ENCODE measurements around the gene DNAJC5. TPM values are rescaled to one million over a fixed set of nuclear protein-coding genes. Genes with fewer than 3 reads are reported as not detected.

DNAJC5 gene
- total and polyA plus RNA-seq, 2 experiments from 2014 or later = 7.1 to 33.5 TPM

- Histone ChIP-seq H3F3A (replicated peaks; ENCODE audit: low read depth) (0 out of 2 replicates have a peak, but pooled peaks cover 11% of the 10 kb centered on the region), H3K27ac (ENCODE audit: low read depth) (no peak overlapping the region), H3K9me2 (ENCODE audit: insufficient read depth) (no peaks in the 10 kb centered on the region), H3K36me3 (ENCODE audit: insufficient read depth) (no peaks in the 10 kb centered on the region), H3K79me2 (replicated peaks; ENCODE audit: insufficient read depth) (peaks cover 12% of the 10 kb centered on the region), H3K4me2 (no peak overlapping the region), H3K4me3 (no peak overlapping the region), H2AFZ (no peak overlapping the region), H3K27me3 (ENCODE audit: insufficient read depth) (no peaks in the 10 kb centered on the region), H3K4me1 (ENCODE audit: insufficient read depth) (peaks cover 18% of the 10 kb centered on the region), H4K20me1 (replicated peaks; ENCODE audit: insufficient read depth) (peaks cover 7% of the 10 kb centered on the region)
- TF ChIP-seq POLR2AphosphoS5 (IDR thresholded peaks at IDR 0.05; ENCODE audit: low read depth) (no peak), ZNF114 (CRISPR knock-in tag; IDR thresholded peaks at IDR 0.05) (no peak), CTCF (conservative IDR thresholded peaks at IDR 0.05; ENCODE audit: low read depth in 2 of 2) (no peak), CREB1 (CRISPR knock-in tag; IDR thresholded peaks at IDR 0.05; ENCODE audit: low read depth) (no peak), EZH2 (IDR thresholded peaks at IDR 0.05; ENCODE audit: low read depth, unreplicated experiment) (no peak), NANOG (IDR thresholded peaks at IDR 0.05; ENCODE audit: borderline replicate concordance) (no peak), ETS1 (IDR thresholded peaks at IDR 0.05) (no peak), REST (IDR thresholded peaks at IDR 0.05; ENCODE audit: unreplicated experiment) (no peak), JUNB (IDR thresholded peaks at IDR 0.05; ENCODE audit: unreplicated experiment) (no peak), STAT1 (IDR thresholded peaks at IDR 0.05; ENCODE audit: unreplicated experiment) (no peak), EZH2phosphoT487 (IDR thresholded peaks at IDR 0.05; ENCODE audit: unreplicated experiment) (no peak), ZNF462 (CRISPR knock-in tag; IDR thresholded peaks at IDR 0.05) (no peak), ZNF331 (CRISPR knock-in tag; IDR thresholded peaks at IDR 0.05; ENCODE audit: low read depth) (no peak)
- no peaks in the 10 kb centered on the region for H3K9me3 Mint-ChIP-seq
- H3K36me3 Mint-ChIP-seq (ENCODE audit: low read depth) = peaks cover 27% of the 10 kb centered on the region; the same call in 2 of the 3 replicates
- peaks cover 23% of the 10 kb centered on the region for H3K4me1 Mint-ChIP-seq
- ATAC-seq (no peak), DNase-seq (ENCODE audit: low spot score) (no peak)
- peaks cover 9% of the 10 kb centered on the region for H3K27me3 Mint-ChIP-seq (ENCODE audit: insufficient read depth, low read depth, poor library complexity)
- no peak overlapping the region; the same call in 2 of the 3 replicates for H3K4me3 Mint-ChIP-seq
- no peak overlapping the region; the same call in 1 of the 2 replicates for H3K27ac Mint-ChIP-seq
Measured at GRCh38 chr20:63959699-63960075, 64.8 kb downstream of the DNAJC5 start.
